Left colon (tissue), 2 donors: ENCODE measurements around the gene HYCC1. TPM values are rescaled to one million over a fixed set of nuclear protein-coding genes. Genes with fewer than 3 reads are reported as not detected.
"Not testable (repeated sequence)": the region's sequence is repeated elsewhere in the genome, so short reads cannot be mapped to it uniquely, and the experiment has no call there.

Experiments
- ATAC-seq: fragments of 200-7000 bp; cut with Tn5 transposase; one replicate; pipeline ENCODE4 v1.9.1; 2020; ENCODE audit warnings: mild to moderate bottlenecking, moderate library complexity
- DNase-seq, 2 donors: peaks; one replicate each; pipeline ENCODE4 v3.0.0-alpha.2; 2020
- intact Hi-C, 2 donors: fragments of 100-400 bp; cut with DNase I in 1 of 2; cut with micrococcal nuclease in 1 of 2; formaldehyde crosslinking; loops; one replicate each; pipeline versions ENCODE4 v1.11.2 to v1.14.0; 2022; cut with DNase I, micrococcal nuclease
- total RNA-seq, 2 donors: library from RNA; stranded (reverse); fragmentation: NEBNext Ultra II Directional; extraction: Animal tissue kit (Norgen Biotek cat#: 25700); gene quantifications; one replicate each; pipeline ENCODE4 v1.2.1, GENCODE V29; 2021
- donor health status: DM: no; HTN: no; CAD: no.
- donor health status: DM: yes; HTN: yes; CAD: no.

Gene HYCC1
- total RNA-seq, 2 donors from 2014 or later, result 6.3 to 8.0 TPM

DNA sequence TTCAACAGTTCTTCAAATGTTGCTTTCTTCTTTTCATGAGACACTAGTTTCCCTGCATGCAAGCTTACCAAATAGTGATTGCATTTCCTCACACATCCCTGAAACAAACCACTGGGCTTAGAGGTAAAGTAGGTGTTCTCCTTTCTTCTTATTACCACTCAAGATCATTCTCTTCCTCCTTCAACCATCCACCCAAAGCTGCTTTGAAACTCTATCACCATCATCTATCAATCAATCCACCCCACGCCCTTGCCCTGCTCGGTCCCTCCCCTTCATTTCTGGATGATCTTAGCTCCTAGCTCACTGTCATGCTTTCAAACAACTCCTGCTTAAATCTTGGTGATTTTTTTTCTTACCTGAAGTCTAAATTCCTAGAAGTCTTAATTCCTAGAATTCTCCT is 18.9 kb downstream of the HYCC1 start:
- no peak for DNase-seq
- no peak for ATAC-seq
- intact Hi-C loops, result no loop called here

GRCh38 chr7:22992874-22993840 is 20.8 kb downstream of the HYCC1 start:
- ATAC-seq (no peak), DNase-seq (no peak)
- intact Hi-C loops, result no loop called here

DNA sequence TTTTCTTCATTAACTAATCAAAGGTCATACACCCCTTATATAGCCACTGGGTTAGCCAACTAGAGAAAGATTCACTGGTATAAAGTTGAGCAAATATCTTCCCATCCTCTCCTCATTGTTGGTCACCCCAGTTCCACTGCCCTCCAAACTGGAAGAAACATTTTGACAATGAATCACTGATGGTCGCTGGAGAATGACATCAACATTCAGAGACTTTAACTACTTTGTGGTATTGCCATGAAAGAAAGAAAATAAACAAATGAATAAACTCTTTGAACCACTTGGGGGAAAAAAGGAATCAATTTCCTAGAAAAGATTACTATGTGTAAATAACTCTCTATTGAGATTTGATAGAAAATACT is 23.4 kb downstream of the HYCC1 start:
- DNase-seq, result no peak
- no peak for ATAC-seq
- intact Hi-C loops, result no loop called here

GRCh38 chr7:22989643-22990587 is 24.0 kb downstream of the HYCC1 start:
- DNase-seq, result no peak
- intact Hi-C loops, result no loop called here
- ATAC-seq, result no peak

GRCh38 chr7:22985436-22985835 is 28.5 kb downstream of the HYCC1 start:
- DNase-seq (no peak), ATAC-seq (no peak)
- intact Hi-C loops, result no loop called here

DNA sequence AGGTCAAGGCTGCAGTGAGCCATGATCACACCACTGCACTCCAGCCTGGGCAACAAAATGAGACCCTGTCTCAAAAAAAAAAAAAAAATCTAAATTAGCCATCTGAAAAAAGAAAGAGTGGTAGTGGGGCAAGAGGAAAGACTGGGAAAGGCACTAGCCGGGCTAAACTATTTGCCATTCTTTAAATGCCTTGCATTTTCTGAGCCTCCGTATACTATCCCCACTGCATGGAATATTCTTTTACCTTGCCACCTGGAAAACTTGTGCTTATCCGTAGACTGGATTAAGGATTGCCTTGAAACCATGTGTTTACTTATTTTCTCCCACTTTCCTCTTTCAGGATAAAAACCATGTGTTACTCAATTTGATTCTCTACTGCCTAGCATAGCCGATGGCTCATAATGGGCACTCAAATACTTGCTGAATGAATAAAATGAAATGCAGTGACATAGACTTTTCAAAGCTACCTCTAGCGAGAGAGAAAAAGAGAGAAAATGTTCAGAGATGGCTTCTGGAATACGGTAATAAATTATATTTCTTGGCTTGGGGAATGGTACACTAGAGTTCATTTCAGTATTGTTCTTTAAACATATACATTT is 30.6 kb downstream of the HYCC1 start:
- DNase-seq (no peak), ATAC-seq (no peak)
- intact Hi-C loops, result no loop called here

DNA sequence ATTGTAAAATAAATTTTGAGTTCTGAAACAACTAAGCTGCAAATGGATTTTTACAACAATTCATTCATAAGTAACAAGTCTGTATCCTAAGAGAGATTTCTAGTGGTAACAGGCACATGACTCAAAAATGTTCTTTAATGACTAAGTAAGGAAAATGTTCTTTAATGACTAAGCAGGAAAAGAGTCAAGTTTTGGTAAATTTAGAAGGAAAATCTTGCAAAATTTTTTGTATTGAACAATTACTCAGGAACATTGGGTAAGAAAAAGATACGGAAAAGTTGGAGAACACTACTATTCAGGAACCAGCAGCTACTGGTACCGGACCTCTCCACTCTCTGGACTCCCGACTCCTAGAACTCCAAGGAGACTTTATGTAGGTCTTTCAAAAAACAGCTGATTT is 33.5 kb downstream of the HYCC1 start:
- ATAC-seq (no peak), DNase-seq (no peak)
- intact Hi-C loops, result no loop called here

DNA sequence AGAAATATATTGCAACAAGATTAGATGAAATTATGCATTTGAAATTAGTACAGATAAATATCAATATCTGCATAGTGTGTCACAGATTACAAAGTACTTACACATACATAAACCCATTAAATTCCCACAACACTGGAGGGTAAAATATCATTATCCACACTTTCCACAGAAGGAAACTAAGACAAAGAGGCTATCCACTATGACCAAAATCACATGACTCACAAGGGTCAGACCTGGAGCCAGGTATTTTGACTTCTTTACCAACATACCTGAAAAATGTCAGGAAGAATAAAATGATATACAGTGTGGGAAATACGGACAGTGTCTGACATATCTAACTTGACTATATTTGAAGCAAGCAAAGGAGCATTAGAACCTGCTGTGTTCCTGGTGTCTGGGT is 34.1 kb downstream of the HYCC1 start:
- ATAC-seq, result no peak
- intact Hi-C loops, result no loop called here
- DNase-seq, result no peak

DNA sequence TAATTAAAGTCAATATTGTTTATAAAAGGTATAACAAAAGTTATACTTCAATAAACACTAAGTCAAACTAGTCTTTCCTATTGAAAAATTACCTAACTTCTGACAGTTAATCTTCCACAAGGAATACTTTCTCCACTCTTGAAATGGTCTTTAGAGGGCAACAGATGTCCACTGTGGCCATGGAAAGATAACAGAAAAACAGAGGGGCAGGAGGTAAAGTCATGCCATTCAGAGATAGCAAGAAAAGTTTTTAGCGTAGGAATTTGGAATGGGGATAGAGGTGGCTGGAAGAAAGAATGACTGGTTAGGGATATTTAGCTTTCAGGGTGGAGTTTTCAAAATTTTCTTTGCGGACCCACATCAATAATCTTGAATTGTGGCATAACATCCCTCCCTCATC is 34.7 kb downstream of the HYCC1 start:
- ATAC-seq (no peak), DNase-seq (no peak)
- intact Hi-C loops, result no loop called here

DNA sequence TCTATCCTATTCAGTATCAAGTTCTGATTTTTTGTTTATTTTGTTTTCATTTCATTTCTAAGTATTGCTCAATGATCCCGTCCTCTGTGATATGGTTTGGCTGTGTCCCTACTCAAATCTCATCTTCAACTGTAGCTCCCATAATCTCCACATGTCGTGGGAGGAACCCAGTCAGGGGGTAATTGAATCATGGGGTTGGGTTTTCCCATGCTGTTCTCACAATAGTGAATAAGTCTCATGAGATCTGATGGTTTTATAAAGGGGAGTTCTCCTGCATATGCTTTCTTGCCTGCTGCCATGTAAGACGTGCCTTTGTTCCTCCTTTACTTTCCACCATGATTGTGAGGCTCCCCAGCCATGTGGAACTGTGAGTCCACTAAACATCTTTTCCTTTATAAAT is 39.3 kb downstream of the HYCC1 start:
- ATAC-seq, DNase-seq, intact Hi-C loops: not testable (repeated sequence)

DNA sequence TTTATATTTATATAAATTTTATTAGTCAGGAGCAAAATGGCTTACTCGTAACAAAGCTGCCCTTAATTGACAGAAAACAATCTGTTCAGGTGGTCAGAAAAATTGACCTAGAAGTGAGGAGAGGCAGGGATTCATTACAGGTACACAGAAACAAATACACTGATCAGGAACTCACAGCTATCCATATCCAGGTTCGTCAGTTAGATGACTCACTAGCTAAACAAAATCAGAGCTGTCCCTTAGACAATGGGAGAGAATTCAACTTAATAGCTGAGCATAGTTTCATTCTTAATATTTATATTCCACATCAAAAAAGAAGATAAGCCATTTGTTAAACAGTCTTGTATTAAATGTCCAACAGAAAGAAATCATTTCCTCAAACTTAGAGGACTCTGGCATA is 41.7 kb downstream of the HYCC1 start:
- intact Hi-C loops, result no loop called here
- no peak for ATAC-seq

GRCh38 chr7:22969010-22969431 is 44.9 kb downstream of the HYCC1 start:
- DNase-seq (no peak), ATAC-seq (no peak)
- intact Hi-C loops, result no loop called here

More for the DNA sequence above, 41.7 kb downstream of the HYCC1 start:
- DNase-seq, result no peak

Other genes with a start within 250 kb of the HYCC1 start
- gene TOMM7, start 191.3 kb downstream of the HYCC1 start, total RNA-seq, result 100 to 1,000 TPM; 207 to 251 TPM
- 10 to 100 TPM; 14.4 to 17.8 TPM for gene KLHL7, start 91.7 kb upstream of the HYCC1 start, total RNA-seq
- 10 to 100 TPM; 21.1 to 30.8 TPM for gene NUP42, start 167.9 kb upstream of the HYCC1 start, total RNA-seq
- gene GPNMB, start 232.6 kb upstream of the HYCC1 start, total RNA-seq, result 10 to 100 TPM; 15.0 to 67.8 TPM